Esophagus muscularis mucosa (tissue), 4 donors: ENCODE measurements around the gene C3orf80. TPM values are rescaled to one million over a fixed set of nuclear protein-coding genes. Genes with fewer than 3 reads are reported as not detected.

Source experiments
- DNase-seq: peaks from one replicate; pipeline ENCODE4 v3.0.0-alpha.2; 2017; ENCODE audit errors: extremely low spot score
- H3K27ac ChIP-seq, 4 donors: fragments of 200-600 bp; sonication (generic); replicated peaks in 1 of 4; 1 replicate in 3 of 4; 2 replicates in 1 of 4; pipeline ENCODE4 v1.5.1; 2016 to 2019; ENCODE audit warnings: mild to moderate bottlenecking in 1 of 4
- H3K27me3 ChIP-seq, 4 donors: fragments of 200-600 bp; sonication (generic); one replicate each; pipeline versions ENCODE4 v1.5.1 to v1.6.0; 2016 to 2019
- H3K36me3 ChIP-seq, 4 donors: fragments of 200-600 bp; sonication (generic); one replicate each; pipeline ENCODE4 v1.5.1; 2016 to 2019
- H3K4me1 ChIP-seq, 4 donors: fragments of 200-600 bp; sonication (generic); one replicate each; pipeline ENCODE4 v1.5.1; 2016 to 2019
- H3K4me3 ChIP-seq, 4 donors: fragments of 200-600 bp; sonication (generic); 1 replicate in 2 of 4; 2 replicates in 2 of 4; pipeline ENCODE4 v1.5.1; 2016 to 2019; ENCODE audit warnings: mild to moderate bottlenecking in 4 of 4, moderate library complexity in 1 of 4
- H3K9me3 ChIP-seq, 4 donors: fragments of 200-600 bp; sonication (generic); 1 replicate in 3 of 4; 2 replicates in 1 of 4; pipeline ENCODE4 v1.5.1; 2016 to 2019
- CTCF ChIP-seq, 3 experiments: fragments of 200-600 bp in 2 of 3; fragments of 450-650 bp in 1 of 3; sonication (generic) in 2 of 3; IDR thresholded peaks; one replicate each; pipeline ENCODE4 v1.5.1; 2017 to 2019; ENCODE audit warnings: antibody characterized with exemption in 3 of 3, mild to moderate bottlenecking in 2 of 3, moderate library complexity in 1 of 3
- EP300 ChIP-seq: sonication (generic); formaldehyde crosslinking; IDR thresholded peaks from one replicate; pipeline ENCODE4 v1.6.1; 2017; ENCODE audit warnings: antibody characterized with exemption
- POLR2A ChIP-seq: fragments of 450-650 bp; IDR thresholded peaks from one replicate; pipeline ENCODE4 v1.6.1; 2017; ENCODE audit warnings: antibody characterized with exemption, moderate library complexity, mild to moderate bottlenecking, low read depth
- POLR2AphosphoS5 ChIP-seq, 2 donors: sonication (generic); formaldehyde crosslinking; IDR thresholded peaks; one replicate each; pipeline ENCODE4 v1.6.1; 2017; ENCODE audit warnings: antibody characterized with exemption in 2 of 2
- WGBS: methylation state at CpG from one replicate; pipeline ENCODE4 v1.1.5; 2018; 5-methylcytosine and 5-hydroxymethylcytosine counted together
- intact Hi-C: fragments of 100-400 bp; cut with DNase I; formaldehyde crosslinking; loops from one replicate; pipeline ENCODE4 v1.15.1; 2023
- total RNA-seq, 4 donors: library from RNA; depleted of rRNA; stranded (reverse); fragments of >200 nt; gene quantifications; one replicate each; pipeline versions ENCODE4 v1.1.0 to v1.2.1, GENCODE V29; 2016

Gene C3orf80
- total RNA-seq, 4 donors from 2014 or later, result under 0.01 to 0.26 (median 0.17) TPM

GRCh38 chr3:160253298-160253697 is 28.1 kb downstream of the C3orf80 start:
- Histone ChIP-seq H3K4me1 (no peaks in the 10 kb centered on the region), H3K9me3 (no peaks in the 10 kb centered on the region), H3K4me3 (no peak overlapping the region), H3K27ac (no peak overlapping the region), H3K36me3 (peaks cover 0 to 5% (median 0%) of the 10 kb centered on the region in 4 donors), H3K27me3 (no peaks in the 10 kb centered on the region)
- TF ChIP-seq CTCF (IDR thresholded peaks at IDR 0.05) (no peak), POLR2A (no peak), EP300 (no peak), POLR2AphosphoS5 (IDR thresholded peaks at IDR 0.05) (no peak)
- no peak for DNase-seq
- intact Hi-C loops, result no loop called here

- H3K36me3 ChIP-seq, result peaks cover 0 to 5% (median 0%) of the 10 kb centered on the region in 4 donors
- no peak for DNase-seq
- H3K27ac ChIP-seq, result no peak overlapping the region
- no peaks in the 10 kb centered on the region for H3K27me3 ChIP-seq
- no peaks in the 10 kb centered on the region for H3K9me3 ChIP-seq
- H3K4me1 ChIP-seq, result peaks cover 0 to 7% (median 3%) of the 10 kb centered on the region in 4 donors
- 76% methylated on average over 2 of the region's 2 CpGs for WGBS
- intact Hi-C loops, result no loop called here
- TF ChIP-seq EP300 (no peak), POLR2AphosphoS5 (IDR thresholded peaks at IDR 0.05) (no peak), POLR2A (no peak), CTCF (IDR thresholded peaks at IDR 0.05) (no peak)
- H3K4me3 ChIP-seq, result no peak overlapping the region
Measured at GRCh38 chr3:160257606-160258005, 32.4 kb downstream of the C3orf80 start.

- 76% methylated on average over 1 of the region's 1 CpG for WGBS
Measured at GRCh38 chr3:160259589-160259988, 34.4 kb downstream of the C3orf80 start.

GRCh38 chr3:160260587-160261270 is 35.5 kb downstream of the C3orf80 start:
- DNase-seq, result no peak
- Histone ChIP-seq H3K27ac (no peak overlapping the region), H3K9me3 (no peaks in the 10 kb centered on the region), H3K36me3 (peaks cover 0 to 5% (median 0%) of the 10 kb centered on the region in 4 donors), H3K4me1 (peaks cover 0 to 7% (median 3%) of the 10 kb centered on the region in 4 donors), H3K4me3 (peak overlapping the region in 1 of 4 donors; percentile 34), H3K27me3 (no peaks in the 10 kb centered on the region)
- intact Hi-C loops, result no loop called here
- TF ChIP-seq POLR2A, result no peak
- no peak for TF ChIP-seq POLR2AphosphoS5 (IDR thresholded peaks at IDR 0.05)
- TF ChIP-seq CTCF (IDR thresholded peaks at IDR 0.05), result no peak
- TF ChIP-seq EP300, result no peak
- 72% methylated on average over 7 of the region's 7 CpGs for WGBS

More at GRCh38 chr3:160259589-160259988, 34.4 kb downstream of the C3orf80 start:
- TF ChIP-seq POLR2AphosphoS5 (IDR thresholded peaks at IDR 0.05), result no peak
- TF ChIP-seq POLR2A, result no peak
- TF ChIP-seq CTCF (IDR thresholded peaks at IDR 0.05), result no peak
- no peak for TF ChIP-seq EP300
- no peaks in the 10 kb centered on the region for H3K9me3 ChIP-seq
- no peaks in the 10 kb centered on the region for H3K27me3 ChIP-seq
- H3K4me1 ChIP-seq, result peaks cover 0 to 7% (median 3%) of the 10 kb centered on the region in 4 donors
- peaks cover 0 to 5% (median 0%) of the 10 kb centered on the region in 4 donors for H3K36me3 ChIP-seq
- no peak for DNase-seq
- intact Hi-C loops, result no loop called here
- no peak overlapping the region for H3K27ac ChIP-seq
- H3K4me3 ChIP-seq, result no peak overlapping the region

GRCh38 chr3:160265088-160265487 is 39.9 kb downstream of the C3orf80 start:
- TF ChIP-seq EP300, result no peak
- no peak for TF ChIP-seq POLR2AphosphoS5 (IDR thresholded peaks at IDR 0.05)
- no peak for TF ChIP-seq CTCF (IDR thresholded peaks at IDR 0.05)
- no peak for TF ChIP-seq POLR2A
- intact Hi-C loops, result no loop called here
- WGBS, result 97% methylated on average over 2 of the region's 2 CpGs
- Histone ChIP-seq H3K27ac (no peak overlapping the region), H3K9me3 (no peaks in the 10 kb centered on the region), H3K4me3 (no peak overlapping the region), H3K36me3 (peaks cover 0 to 12% (median 0%) of the 10 kb centered on the region in 4 donors), H3K27me3 (no peaks in the 10 kb centered on the region), H3K4me1 (no peaks in the 10 kb centered on the region)
- DNase-seq, result no peak
